GM19099 (cell line): ENCODE data around the gene PDHB.

Experiments used
- POLR2A ChIP-seq: IDR thresholded peaks from 3 replicates; pipeline ENCODE4 v1.6.1; 2011; ENCODE audit warnings: low read depth; ENCODE audit not compliant: insufficient read length; ENCODE audit errors: extremely low read depth

PDHB gene

DNA sequence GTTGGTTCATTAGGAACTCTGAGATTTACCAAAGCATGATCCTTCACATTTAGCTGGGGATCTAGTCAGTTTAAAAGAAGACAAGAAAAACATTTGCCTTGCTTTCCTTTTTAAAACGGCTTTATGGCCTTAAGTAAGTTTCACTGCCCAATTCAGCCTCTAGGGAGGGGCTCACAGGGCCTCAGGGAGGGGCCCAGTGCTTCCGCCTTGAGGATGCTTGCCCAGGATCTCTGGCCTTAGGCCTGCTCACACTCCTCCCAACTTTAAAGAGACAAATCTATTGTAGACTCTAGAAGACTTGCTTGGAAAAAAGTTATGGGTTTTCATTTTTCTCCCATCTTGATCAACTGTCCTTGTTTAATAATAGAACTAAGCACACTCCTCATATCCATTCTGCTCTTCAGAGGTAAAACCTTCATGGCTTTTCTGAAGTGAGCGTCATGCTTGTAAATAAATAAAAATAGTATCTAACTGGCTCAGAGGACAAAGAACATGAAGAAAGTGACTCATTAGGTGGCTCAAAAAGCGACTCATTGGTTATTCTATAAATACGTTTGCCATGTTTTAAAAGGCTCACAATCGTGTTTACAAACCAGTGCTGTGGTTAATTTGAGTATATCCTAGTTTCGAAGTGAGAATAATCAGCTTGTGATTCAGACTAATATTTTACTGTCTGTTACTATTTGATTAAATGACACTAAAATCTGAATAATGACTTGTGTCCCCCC is 13.7 kb downstream of the PDHB start:
- no peak for TF ChIP-seq POLR2A

- TF ChIP-seq POLR2A = no peak
Measured at GRCh38 chr3:58418227-58418626, 15.4 kb downstream of the PDHB start.

DNA sequence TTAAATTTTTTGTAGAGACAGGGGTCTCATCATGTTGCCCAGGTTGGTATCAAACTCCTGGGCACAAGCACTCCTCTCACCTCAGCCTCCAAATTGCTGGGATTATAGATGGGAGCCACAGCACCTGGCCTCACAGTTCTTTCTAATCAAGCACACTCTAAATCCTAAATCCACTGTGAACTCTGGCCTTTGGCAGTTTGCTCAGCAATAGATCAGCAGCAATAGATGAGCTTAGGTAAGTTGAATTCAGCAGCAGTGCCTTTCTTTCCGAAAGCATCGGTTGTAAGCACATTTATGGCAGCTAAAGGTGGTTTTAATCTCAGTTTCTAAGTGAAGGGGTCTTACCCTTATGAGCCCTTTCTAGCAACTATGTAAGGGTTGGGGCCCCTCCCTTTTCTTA is 16.6 kb downstream of the PDHB start:
- TF ChIP-seq POLR2A = no peak

GRCh38 chr3:58416191-58416590 is 17.4 kb downstream of the PDHB start:
- TF ChIP-seq POLR2A = no peak

DNA sequence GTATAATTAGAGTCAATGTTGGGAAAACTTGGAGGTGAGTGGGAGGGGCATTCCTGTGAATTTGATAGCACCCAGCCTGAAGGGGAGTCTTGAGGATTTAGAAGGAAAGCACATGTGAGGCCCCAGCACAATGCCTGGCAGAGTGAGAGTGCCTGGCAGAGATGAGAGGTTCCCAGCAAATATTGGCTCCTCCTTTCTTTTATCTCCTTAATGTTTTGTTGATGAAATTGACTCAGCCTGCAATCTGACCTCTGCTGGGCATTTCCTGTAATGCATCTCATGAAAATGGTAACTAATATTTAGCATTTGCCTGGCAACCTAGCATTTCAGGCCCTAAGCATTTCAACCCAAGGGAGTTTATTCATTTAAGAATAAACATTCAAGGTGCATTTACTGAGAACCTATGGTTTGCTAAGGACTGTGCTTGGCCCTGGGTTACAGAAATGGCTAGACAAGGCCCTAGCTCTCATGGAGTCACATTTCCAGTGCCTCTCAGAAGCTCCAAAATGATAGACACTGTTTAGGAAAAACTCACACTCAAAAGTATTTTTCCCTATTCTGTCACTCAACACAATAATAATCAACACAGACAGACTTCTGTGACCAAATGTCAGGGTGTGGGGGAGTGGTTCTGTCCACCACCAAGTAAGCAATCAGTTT is 19.0 kb downstream of the PDHB start:
- TF ChIP-seq POLR2A = no peak

DNA sequence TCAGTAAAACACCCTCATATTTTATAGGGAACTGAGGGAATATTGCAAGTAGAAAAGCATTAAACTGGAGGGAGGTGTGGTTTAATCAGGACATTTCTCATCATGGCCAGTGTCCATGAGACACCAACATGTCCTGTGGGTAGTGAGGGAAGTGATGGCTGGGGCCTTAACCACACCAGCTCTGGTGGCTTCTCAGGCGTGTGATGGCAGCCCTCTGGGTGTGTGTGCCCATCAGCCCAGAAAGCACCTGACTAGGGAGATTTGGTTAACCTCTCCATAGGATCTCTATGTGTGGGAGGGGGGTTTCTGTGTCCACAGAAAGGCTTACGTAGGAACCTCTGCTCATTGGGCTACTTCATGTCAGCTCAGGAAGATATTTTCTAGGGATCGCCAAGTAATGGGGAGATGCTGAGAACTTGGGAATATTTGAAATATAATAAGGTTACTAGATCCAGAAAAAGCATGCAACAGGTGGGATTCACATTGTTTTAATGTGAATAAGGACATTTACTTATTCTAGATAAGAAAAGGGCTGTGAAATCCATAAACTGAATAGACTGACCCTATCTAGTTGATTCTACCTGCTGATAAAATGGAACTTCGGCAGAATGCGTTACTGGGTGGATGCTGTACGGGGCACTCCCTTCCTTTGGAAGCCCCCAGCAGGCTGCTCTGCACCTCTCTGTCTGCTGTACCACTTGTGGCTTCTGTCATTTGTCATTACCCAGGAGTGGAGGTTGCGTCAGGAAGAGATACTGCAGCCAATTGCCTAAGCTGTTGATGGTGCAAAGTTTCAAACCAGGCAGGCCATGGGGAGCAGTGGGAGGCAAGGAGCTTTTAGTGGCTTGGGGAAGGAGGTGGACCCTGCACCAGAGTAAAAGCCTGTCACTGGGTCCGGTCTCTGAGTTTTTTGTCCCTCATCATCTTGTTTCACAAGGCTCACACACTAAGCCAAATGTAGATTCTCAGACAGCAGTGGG is 21.5 kb downstream of the PDHB start:
- TF ChIP-seq POLR2A = no peak

- TF ChIP-seq POLR2A = no peak
Measured at GRCh38 chr3:58411036-58411435, 22.6 kb downstream of the PDHB start.

- TF ChIP-seq POLR2A = no peak
Measured at GRCh38 chr3:58409663-58410062, 24.0 kb downstream of the PDHB start.

DNA sequence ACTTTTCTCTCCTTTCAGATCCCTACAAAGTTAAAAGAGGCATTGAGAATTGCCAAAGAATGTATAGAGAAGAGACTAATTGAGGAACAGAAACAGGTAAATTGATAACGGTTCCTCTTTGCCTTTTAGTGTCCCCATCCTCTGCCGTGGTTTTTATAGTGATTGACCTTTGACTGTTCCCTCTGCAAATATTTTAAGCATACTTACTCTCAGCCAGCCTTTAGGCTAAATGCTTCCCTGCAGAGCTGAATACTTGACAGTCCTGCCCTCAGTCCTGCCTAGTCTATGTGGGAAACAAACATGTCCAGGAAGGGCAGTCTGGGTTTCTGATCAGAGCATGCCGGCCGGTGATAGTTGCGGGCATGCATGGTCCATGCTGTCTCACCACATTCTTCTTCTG is 24.7 kb downstream of the PDHB start:
- TF ChIP-seq POLR2A = no peak

DNA sequence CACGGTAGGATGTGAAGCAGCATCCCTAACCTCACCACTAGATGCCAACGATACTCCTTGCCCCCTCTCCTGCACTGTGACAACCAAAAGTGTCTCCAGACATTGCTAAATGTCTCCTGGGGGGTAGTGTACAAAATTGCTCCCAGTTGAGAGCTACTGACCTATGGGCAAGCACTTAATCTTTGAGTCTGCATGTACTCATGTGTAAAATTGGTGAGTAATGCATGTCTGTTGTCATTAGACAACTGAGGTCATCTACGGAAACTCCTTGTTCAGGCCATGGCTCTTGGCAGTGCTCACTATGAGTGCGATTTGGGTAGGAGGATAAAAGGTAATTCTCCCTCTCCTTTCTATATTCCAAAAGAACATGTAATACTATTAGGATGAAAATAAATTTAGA is 29.2 kb downstream of the PDHB start:
- no peak for TF ChIP-seq POLR2A

DNA sequence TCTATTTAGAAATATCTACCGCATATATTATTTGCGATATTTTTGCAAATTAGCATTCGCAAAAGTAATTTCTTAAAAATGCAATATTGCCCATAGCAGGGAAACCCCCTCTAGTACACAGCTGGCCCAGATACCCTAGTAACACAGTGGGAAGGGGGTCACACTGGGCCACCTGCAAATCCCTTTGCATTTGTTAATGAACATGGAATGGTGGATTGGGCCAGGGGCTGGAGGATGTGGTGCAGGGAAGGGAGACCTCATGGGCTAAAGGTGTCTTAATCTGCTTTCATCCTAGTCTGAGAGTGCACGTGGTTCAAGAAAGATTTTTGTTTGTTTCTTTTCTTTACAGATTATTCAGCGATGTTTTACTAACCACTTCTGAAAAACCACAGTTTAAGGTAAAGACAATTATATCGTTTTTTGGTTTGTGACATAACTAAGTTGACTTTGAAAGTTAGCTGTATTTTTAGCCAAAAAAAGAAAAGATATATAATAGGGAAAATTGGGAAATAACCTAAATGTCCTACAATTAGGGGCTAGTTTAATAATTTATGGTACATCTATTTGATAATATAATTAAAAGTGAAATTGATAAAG is 30.0 kb downstream of the PDHB start:
- TF ChIP-seq POLR2A = no peak

- TF ChIP-seq POLR2A = no peak
Measured at GRCh38 chr3:58398669-58399333, 34.8 kb downstream of the PDHB start.

DNA sequence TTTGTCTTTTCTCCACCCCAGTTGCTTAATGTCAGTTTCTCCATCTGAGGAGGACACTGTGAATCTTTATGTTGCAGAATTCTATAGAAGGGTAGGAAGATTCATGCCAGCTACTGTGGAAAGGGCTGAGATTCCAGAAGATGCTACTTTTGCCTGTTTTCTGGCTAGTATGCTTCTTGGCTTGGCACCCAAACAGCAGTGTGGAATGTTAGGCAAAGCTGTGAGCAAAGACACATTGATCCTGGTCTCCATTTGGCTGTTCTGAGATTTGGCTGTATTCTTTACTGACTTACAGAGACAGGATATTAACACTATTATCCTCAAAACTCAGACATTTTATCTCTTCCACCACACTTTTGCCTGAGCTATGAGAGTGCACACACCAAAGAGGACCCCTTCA is 39.3 kb downstream of the PDHB start:
- TF ChIP-seq POLR2A = no peak

GRCh38 chr3:58392181-58392580 is 41.5 kb downstream of the PDHB start:
- no peak for TF ChIP-seq POLR2A
